OCI-LY7 (cell line): ENCODE results near the gene NEIL3.

ENCODE experiments used
- CTCF ChIP-seq: fragments of 200-600 bp; sonication (generic); conservative IDR thresholded peaks from 2 replicates; pipeline ENCODE4 v1.5.1; 2014; ENCODE audit warnings: mild to moderate bottlenecking, antibody characterized with exemption, low read length, moderate library complexity, mixed read lengths
- EZH2phosphoT487 ChIP-seq: fragments of 200-600 bp; sonication (generic); IDR thresholded peaks from 2 replicates; pipeline ENCODE4 v1.6.1; 2018; ENCODE audit warnings: low read depth, borderline replicate concordance, mild to moderate bottlenecking, mixed run types, antibody characterized with exemption, low read length, moderate library complexity, mixed read lengths

- no peak for TF ChIP-seq CTCF
- TF ChIP-seq EZH2phosphoT487, result no peak
These were observed 17.5 kb upstream of the NEIL3 start for GRCh38 chr4:177292171-177292570.
